IMR-90 (cell line): ENCODE data around the gene MAU2. TPM values are rescaled to one million over a fixed set of nuclear protein-coding genes. Genes with fewer than 3 reads are reported as not detected.

Source experiments
- ATAC-seq: fragments of 200-7000 bp; cut with Tn5 transposase; 2 replicates; pipeline ENCODE4 v1.9.1; 2020; ENCODE audit warnings: low read depth, mild to moderate bottlenecking, moderate library complexity
- BruUV-seq: library from RNA; stranded (reverse); fragments of 400-500 nt; replicated peaks from 2 replicates; lab custom pipeline; 2021; lab: Mats Ljungman, UMichigan
- CTCF ChIA-PET: fragments of 300-600 bp; formaldehyde crosslinking; extraction: SDS; loops from one replicate; lab custom pipeline; 2021; ENCODE audit warnings: antibody characterized with exemption; lab: Yijun Ruan, JAX
- POLR2A ChIA-PET: fragments of 300-600 bp; sonication (Branson Sonifier 250); formaldehyde crosslinking; loops from one replicate; lab custom pipeline; 2022; ENCODE audit warnings: antibody characterized with exemption; ENCODE audit not compliant: unreplicated experiment; lab: Charles Lee
- DNase-seq: peaks from one replicate; pipeline ENCODE4 v3.0.0; 2013
- H2AFZ ChIP-seq: replicated peaks from 2 replicates; pipeline ENCODE3; 2013; ENCODE audit warnings: low read length, mild to moderate bottlenecking; ENCODE audit not compliant: poor library complexity
- H2AK5ac ChIP-seq: 2 replicates; pipeline ENCODE4 v1.6.1; 2013; ENCODE audit warnings: low read depth, low read length, inconsistent platforms
- H2AK9ac ChIP-seq: replicated peaks from 2 replicates; pipeline ENCODE3; 2013; ENCODE audit warnings: mild to moderate bottlenecking, low read depth, low read length, moderate library complexity; ENCODE audit not compliant: poor library complexity
- H2BK120ac ChIP-seq: 2 replicates; pipeline ENCODE4 v1.6.1; 2013; ENCODE audit warnings: low read depth, low read length, inconsistent platforms
- H2BK15ac ChIP-seq: 3 replicates; pipeline ENCODE4 v1.6.1; 2013; ENCODE audit warnings: low read depth, low read length, inconsistent platforms
- H2BK20ac ChIP-seq: 2 replicates; pipeline ENCODE4 v1.6.1; 2013; ENCODE audit warnings: low read depth, mild to moderate bottlenecking, inconsistent platforms, low read length, moderate library complexity
- H2BK5ac ChIP-seq: 2 replicates; pipeline ENCODE4 v1.6.1; 2013; ENCODE audit warnings: mild to moderate bottlenecking, low read depth, low read length, inconsistent platforms; ENCODE audit not compliant: poor library complexity, severe bottlenecking
- H3K14ac ChIP-seq: replicated peaks from 2 replicates; pipeline ENCODE4 v1.6.1; 2013; ENCODE audit warnings: low read depth, low read length, inconsistent platforms
- H3K18ac ChIP-seq: 2 replicates; pipeline ENCODE4 v1.6.1; 2013; ENCODE audit warnings: low read depth, low read length, control low read depth
- H3K23ac ChIP-seq: 2 replicates; pipeline ENCODE4 v1.6.1; 2013; ENCODE audit warnings: low read depth, low read length, inconsistent platforms
- H3K27ac ChIP-seq: 2 replicates; pipeline ENCODE4 v1.5.1; 2013; ENCODE audit warnings: mild to moderate bottlenecking, control low read depth, low read length; ENCODE audit not compliant: insufficient read depth
- H3K27me3 ChIP-seq: 2 replicates; pipeline ENCODE4 v1.6.1; 2013; ENCODE audit warnings: low read length; ENCODE audit not compliant: control insufficient read depth, insufficient read depth
- H3K36me3 ChIP-seq: 2 replicates; pipeline ENCODE4 v1.6.1; 2013; ENCODE audit warnings: low read length, mixed read lengths; ENCODE audit not compliant: control insufficient read depth, insufficient read depth
- H3K4ac ChIP-seq: 2 replicates; pipeline ENCODE4 v1.6.1; 2013; ENCODE audit warnings: low read depth, low read length, inconsistent platforms
- H3K4me1 ChIP-seq: 2 replicates; pipeline ENCODE4 v1.6.1; 2013; ENCODE audit warnings: low read length, mixed read lengths; ENCODE audit not compliant: control insufficient read depth, insufficient read depth
- H3K4me2 ChIP-seq: 2 replicates; pipeline ENCODE4 v1.6.1; 2013; ENCODE audit warnings: low read depth, mild to moderate bottlenecking, control low read depth, low read length, moderate library complexity
- H3K4me3 ChIP-seq: 2 replicates; pipeline ENCODE4 v1.5.1; 2013; ENCODE audit warnings: low read depth, mild to moderate bottlenecking, control low read depth, low read length, moderate library complexity; ENCODE audit not compliant: insufficient read depth
- H3K56ac ChIP-seq: 2 replicates; pipeline ENCODE4 v1.6.1; 2013; ENCODE audit warnings: low read length, inconsistent platforms; ENCODE audit not compliant: insufficient read depth; ENCODE audit errors: extremely low read depth
- H3K79me1 ChIP-seq, 2 experiments: 2 replicates each; pipeline ENCODE4 v1.6.1; 2013; ENCODE audit warnings: low read length in 2 of 2, inconsistent platforms in 1 of 2, low read depth in 1 of 2
- H3K9ac ChIP-seq: 2 replicates; pipeline ENCODE4 v1.6.1; 2013; ENCODE audit warnings: low read depth, low read length, control low read depth
- H3K9me1 ChIP-seq: 2 replicates; pipeline ENCODE4 v1.6.1; 2013; ENCODE audit warnings: low read length, inconsistent platforms; ENCODE audit not compliant: insufficient read depth
- H3K9me3 ChIP-seq: 2 replicates; pipeline ENCODE4 v1.6.1; 2013; ENCODE audit warnings: low read length; ENCODE audit not compliant: control insufficient read depth, insufficient read depth
- H4K20me1 ChIP-seq: 2 replicates; pipeline ENCODE4 v1.6.1; 2013; ENCODE audit warnings: low read length, inconsistent platforms; ENCODE audit not compliant: insufficient read depth
- H4K5ac ChIP-seq: 2 replicates; pipeline ENCODE4 v1.6.1; 2013; ENCODE audit warnings: mild to moderate bottlenecking, low read depth, low read length, control low read depth
- H4K8ac ChIP-seq, 2 experiments: 2 replicates each; pipeline ENCODE4 v1.6.1; 2013; ENCODE audit warnings: low read depth in 2 of 2, low read length in 2 of 2, control low read depth in 1 of 2, inconsistent platforms in 1 of 2
- H4K91ac ChIP-seq: 2 replicates; pipeline ENCODE4 v1.6.1; 2013; ENCODE audit warnings: low read depth, low read length, inconsistent platforms; ENCODE audit not compliant: insufficient read depth
- CTCF ChIP-seq: conservative IDR thresholded peaks from 2 replicates; pipeline ENCODE4 v1.5.1; 2012; ENCODE audit warnings: mild to moderate bottlenecking, low read depth, low read length, improper control_type of control experiment
- FOS ChIP-seq: fragments of 150-350 bp; IDR thresholded peaks from 2 replicates; pipeline ENCODE4 v1.6.1; 2016; ENCODE audit warnings: low read depth, low read length
- MXI1 ChIP-seq: IDR thresholded peaks from 2 replicates; pipeline ENCODE4 v1.6.1; 2012; ENCODE audit warnings: low read depth, mild to moderate bottlenecking, low read length, moderate library complexity, borderline replicate concordance
- RAD21 ChIP-seq: IDR thresholded peaks from 2 replicates; pipeline ENCODE4 v1.6.1; 2012; ENCODE audit warnings: low read length, improper control_type of control experiment
- SMC3 ChIP-seq: fragments of 150-350 bp; IDR thresholded peaks from 2 replicates; pipeline ENCODE4 v1.6.1; 2016; ENCODE audit warnings: low read depth, mild to moderate bottlenecking, antibody characterized with exemption, low read length, moderate library complexity
- USF2 ChIP-seq: fragments of 150-350 bp; IDR thresholded peaks from 2 replicates; pipeline ENCODE4 v1.6.1; 2017; ENCODE audit warnings: mild to moderate bottlenecking, antibody characterized with exemption, low read length, low read depth
- WGBS, 2 experiments: methylation state at CpG; one replicate each; pipeline versions ENCODE4 v1.1.5 to v1.1.7; 2013; ENCODE audit warnings: missing lambda C conversion rate in 2 of 2; ENCODE audit not compliant: insufficient read length in 1 of 2; ENCODE audit errors: extremely low coverage in 2 of 2; 5-methylcytosine and 5-hydroxymethylcytosine counted together
- dilution Hi-C: fragments of 300-500 bp; cut with HindIII; formaldehyde crosslinking; loops from one replicate; pipeline ENCODE4 v1.14.3; 2018; ENCODE audit warnings: low sequenced_read_pairs; ENCODE audit not compliant: unreplicated experiment
- in situ Hi-C: fragments of 300-500 bp; cut with MboI; formaldehyde crosslinking; loops from 3 replicates; pipeline ENCODE4 v1.14.3; 2019; ENCODE audit warnings: low sequenced_read_pairs, inconsistent platforms, mixed read lengths
- intact Hi-C: fragments of 100-400 bp; cut with micrococcal nuclease; formaldehyde crosslinking; loops from 2 replicates; pipeline ENCODE4 v1.10.0; 2022
- polyA plus RNA-seq, 3 experiments: library from polyadenylated mRNA; depleted of rRNA; stranded (reverse); fragments of >200 nt; gene quantifications; 2 replicates each; pipeline ENCODE4 v1.2.3, GENCODE V29; 2012; ENCODE audit warnings: low replicate concordance in 1 of 3
- total RNA-seq: library from RNA; depleted of rRNA; stranded (reverse); fragments of >200 nt; gene quantifications from 2 replicates; pipeline ENCODE4 v1.2.3, GENCODE V29; 2012

The MAU2 gene
- total and polyA plus RNA-seq, 2 of the 4 experiments (the other 2 are of a cell fraction): 24.6 to 31.1 TPM

- H2BK120ac ChIP-seq: no peak overlapping the region
- dilution Hi-C loops: no loop called here
- POLR2A ChIA-PET: no interaction called here
- H3K18ac ChIP-seq: no peak overlapping the region
- no peak overlapping the region for H3K27ac ChIP-seq
- in situ Hi-C loops: no loop called here
- DNase-seq (peak; percentile 46), ATAC-seq (peak; percentile 89)
- H4K91ac ChIP-seq: no peak overlapping the region
- no peak overlapping the region for H3K14ac ChIP-seq
- no peaks in the 10 kb centered on the region for H3K9me3 ChIP-seq
- no peaks in the 10 kb centered on the region for H3K9me1 ChIP-seq
- H3K27me3 ChIP-seq: no peaks in the 10 kb centered on the region
- peaks cover 0 to 12% of the 10 kb centered on the region in 2 experiments; a peak in 2 of 4 replicates for H3K79me1 ChIP-seq
- H2BK5ac ChIP-seq: no peak overlapping the region
- CTCF ChIA-PET: interaction anchor here (1.0 to 1.2 kb wide), 3 partner anchors 8 to 165 kb away, joined by 3 to 5 read pairs (median 4); no protein-coding TSS in a partner anchor
- no peaks in the 10 kb centered on the region for H3K4me1 ChIP-seq
- no peak overlapping the region for H4K5ac ChIP-seq
- WGBS, 2 experiments: 63% methylated on average over 14 of the region's 28 CpGs; no CpG with 5 or more reads in 1 of the 2 experiments
- peak overlapping the region; percentile 28 for H2AFZ ChIP-seq
- H3K23ac ChIP-seq: no peak overlapping the region
- peaks cover 17% of the 10 kb centered on the region for H4K20me1 ChIP-seq
- TF ChIP-seq MXI1 (0 out of 2 replicates have a peak, but pooled peaks have one; percentile 14), CTCF (peak; percentile 78), RAD21 (peak; percentile 66), FOS (no peak), SMC3 (peak; percentile 63), USF2 (peak; percentile 61; the same call in 1 of the 2 replicates)
- intact Hi-C loops: no loop called here
- no peak overlapping the region for H2BK15ac ChIP-seq
- no peak overlapping the region for H4K8ac ChIP-seq
- H3K4me2 ChIP-seq: no peak overlapping the region
- H2AK9ac ChIP-seq: no peak overlapping the region
- peaks cover 82% of the 10 kb centered on the region for H3K36me3 ChIP-seq
- H2AK5ac ChIP-seq: no peak overlapping the region
- no peak overlapping the region for H3K4me3 ChIP-seq
- BruUV-seq: no TSS peak
- no peak overlapping the region for H3K4ac ChIP-seq
- H3K9ac ChIP-seq: no peak overlapping the region
- H2BK20ac ChIP-seq: no peak overlapping the region
- no peak overlapping the region for H3K56ac ChIP-seq
Measured at GRCh38 chr19:19342086-19343015, 21.7 kb downstream of the MAU2 start.
